ENCODE results near the gene KRTAP4-12.
"Not testable (repeated sequence)": the region's sequence is repeated elsewhere in the genome, so short reads cannot be mapped to it uniquely, and the experiment has no call there.

KRTAP4-12 gene

DNA sequence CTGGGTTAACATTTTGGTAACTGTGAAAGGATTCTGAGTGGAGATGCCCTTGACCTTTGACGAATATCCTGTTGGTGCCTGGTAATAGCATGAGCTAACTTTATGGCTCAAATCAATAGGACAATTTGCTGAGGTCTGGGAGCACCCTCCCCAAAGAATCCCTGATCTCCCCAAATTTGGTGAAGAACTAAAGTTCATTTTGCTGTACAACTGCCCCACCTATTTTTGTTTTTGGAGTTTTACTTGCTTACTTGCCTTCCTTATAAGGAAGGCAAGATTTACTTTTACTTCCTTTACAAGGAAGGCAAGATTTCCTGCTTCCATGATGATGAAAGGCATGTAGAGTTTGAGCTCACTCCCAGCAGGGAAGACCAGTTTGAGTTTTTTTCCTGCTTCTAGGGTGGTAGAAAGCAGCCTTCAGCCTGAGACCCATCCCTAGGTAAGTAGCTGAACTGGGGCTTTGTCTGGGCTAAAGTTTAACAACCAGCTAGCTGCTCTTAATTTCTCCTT, 16.0 kb downstream of the KRTAP4-12 start:
- no peak overlapping the region for H3K4me3 ChIP-seq (ENCODE audit: low read depth, low read length)
- TF ChIP-seq, protein P1, sequence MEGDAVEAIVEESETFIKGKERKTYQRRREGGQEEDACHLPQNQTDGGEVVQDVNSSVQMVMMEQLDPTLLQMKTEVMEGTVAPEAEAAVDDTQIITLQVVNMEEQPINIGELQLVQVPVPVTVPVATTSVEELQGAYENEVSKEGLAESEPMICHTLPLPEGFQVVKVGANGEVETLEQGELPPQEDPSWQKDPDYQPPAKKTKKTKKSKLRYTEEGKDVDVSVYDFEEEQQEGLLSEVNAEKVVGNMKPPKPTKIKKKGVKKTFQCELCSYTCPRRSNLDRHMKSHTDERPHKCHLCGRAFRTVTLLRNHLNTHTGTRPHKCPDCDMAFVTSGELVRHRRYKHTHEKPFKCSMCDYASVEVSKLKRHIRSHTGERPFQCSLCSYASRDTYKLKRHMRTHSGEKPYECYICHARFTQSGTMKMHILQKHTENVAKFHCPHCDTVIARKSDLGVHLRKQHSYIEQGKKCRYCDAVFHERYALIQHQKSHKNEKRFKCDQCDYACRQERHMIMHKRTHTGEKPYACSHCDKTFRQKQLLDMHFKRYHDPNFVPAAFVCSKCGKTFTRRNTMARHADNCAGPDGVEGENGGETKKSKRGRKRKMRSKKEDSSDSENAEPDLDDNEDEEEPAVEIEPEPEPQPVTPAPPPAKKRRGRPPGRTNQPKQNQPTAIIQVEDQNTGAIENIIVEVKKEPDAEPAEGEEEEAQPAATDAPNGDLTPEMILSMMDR (IDR thresholded peaks at IDR 0.05; ENCODE audit: low read depth, low read length), result no peak

DNA sequence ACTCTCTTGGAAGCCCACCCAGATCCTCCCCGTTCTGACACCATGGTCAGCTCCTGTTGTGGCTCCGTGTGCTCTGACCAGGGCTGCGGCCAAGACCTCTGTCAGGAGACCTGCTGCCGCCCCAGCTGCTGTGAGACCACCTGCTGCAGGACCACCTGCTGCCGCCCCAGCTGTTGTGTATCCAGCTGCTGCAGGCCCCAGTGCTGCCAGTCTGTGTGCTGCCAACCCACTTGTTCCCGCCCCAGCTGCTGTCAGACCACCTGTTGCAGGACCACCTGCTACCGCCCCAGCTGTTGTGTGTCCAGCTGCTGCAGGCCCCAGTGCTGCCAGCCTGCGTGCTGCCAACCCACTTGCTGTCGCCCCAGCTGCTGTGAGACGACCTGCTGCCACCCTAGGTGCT, 18.6 kb downstream of the KRTAP4-12 start, which contains the start of gene KRTAP4-9:
TSS of gene KRTAP4-9 (plus strand) at position 43 of the 400 bp plus-strand sequence. CDS start at position 43, 0 bp downstream.
- H3K4me3 ChIP-seq (ENCODE audit: low read depth, low read length), result not testable (repeated sequence)

DNA sequence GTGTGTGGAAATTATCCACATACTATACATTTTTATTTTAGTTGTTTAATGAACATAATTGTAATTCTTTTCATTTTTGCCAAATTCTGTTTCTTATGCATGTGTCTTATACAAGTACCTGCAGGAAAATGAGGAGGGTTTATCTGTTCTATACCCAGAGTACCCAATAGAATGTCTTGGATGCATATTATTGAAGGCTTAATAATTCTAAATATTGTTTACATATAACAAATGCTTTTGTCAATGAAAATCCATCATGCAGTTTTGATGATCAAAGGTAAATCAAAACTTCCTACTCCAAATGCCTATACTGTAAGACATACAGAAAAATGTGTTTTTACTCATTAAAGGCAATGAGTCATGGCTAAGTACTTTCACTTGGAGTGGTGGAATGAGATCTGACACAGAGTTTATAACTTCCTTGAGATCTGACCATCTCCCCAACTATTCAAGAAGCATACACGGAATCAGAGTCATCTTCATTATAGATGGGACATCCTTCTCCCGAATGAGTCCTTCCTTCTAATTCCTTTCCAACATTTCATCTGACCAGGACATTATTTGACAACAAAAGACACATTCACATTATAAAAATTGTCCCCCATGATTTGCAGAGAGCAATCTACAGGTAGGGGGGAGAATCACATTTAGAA, 19.5 kb downstream of the KRTAP4-12 start:
- H3K4me3 ChIP-seq (ENCODE audit: low read depth, low read length), result not testable (repeated sequence)

DNA sequence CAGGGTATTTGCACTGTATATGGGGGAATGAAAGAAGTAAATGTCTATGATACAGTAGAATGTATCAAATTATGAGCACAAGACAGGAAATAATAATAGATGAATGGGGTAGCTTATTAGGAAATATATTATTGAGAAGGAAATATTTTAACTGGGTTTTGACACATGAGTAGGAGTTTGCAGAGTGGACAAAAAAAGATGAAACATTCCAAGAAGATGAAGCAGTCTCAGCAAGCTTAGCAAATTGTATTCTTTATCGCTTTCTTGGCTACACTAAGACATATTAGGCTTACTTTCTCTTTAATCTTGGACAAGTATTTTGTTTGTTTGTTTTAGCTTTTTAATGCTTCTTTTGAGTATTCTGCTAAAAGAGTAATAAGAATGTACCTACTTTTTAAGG, 20.1 kb downstream of the KRTAP4-12 start:
- no peak overlapping the region for H3K4me3 ChIP-seq (ENCODE audit: low read depth, low read length)
- TF ChIP-seq, protein P1 (IDR thresholded peaks at IDR 0.05; ENCODE audit: low read depth, low read length), result no peak

DNA sequence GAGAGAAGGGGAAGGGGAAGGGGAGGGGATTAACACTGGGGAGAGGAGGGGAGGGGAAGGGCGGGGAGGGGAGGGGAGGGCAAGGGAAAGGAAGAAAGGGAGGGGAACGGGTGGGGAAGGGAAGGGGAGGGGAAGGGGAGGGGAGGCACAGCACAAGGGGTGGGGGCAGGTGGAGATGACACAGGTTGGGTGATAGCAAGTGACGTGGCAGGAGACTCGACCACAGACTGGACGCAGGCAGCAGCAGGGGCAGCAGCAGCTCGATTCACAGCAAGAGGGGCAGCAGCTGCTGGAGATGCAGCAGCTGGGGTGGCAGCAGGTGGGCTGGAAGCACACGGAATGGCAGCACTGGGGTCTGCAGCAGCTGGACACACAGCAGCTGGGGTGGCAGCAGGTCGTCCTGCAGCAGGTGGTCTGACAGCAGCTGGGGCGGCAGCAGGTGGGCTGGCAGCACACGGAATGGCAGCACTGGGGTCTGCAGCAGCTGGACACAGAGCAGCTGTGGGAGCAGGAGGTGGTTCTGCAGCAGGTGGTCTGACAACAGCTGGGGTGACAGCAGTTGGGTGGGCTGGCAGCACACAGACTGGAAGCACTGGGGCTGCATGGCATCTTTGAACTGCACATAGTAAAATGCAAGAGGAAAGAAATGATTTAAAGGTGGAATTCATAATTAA, 22.3 kb downstream of the KRTAP4-12 start, which contains the start of gene KRTAP4-16:
TSS of gene KRTAP4-16 (minus strand) at position 624 of the 674 bp plus-strand sequence. CDS start at position 624, 0 bp downstream.
- no peak within 1 kb of the TSS for H3K4me3 ChIP-seq (ENCODE audit: low read depth, low read length)
- TF ChIP-seq, protein P1 (IDR thresholded peaks at IDR 0.05; ENCODE audit: low read depth, low read length), result no peak

DNA sequence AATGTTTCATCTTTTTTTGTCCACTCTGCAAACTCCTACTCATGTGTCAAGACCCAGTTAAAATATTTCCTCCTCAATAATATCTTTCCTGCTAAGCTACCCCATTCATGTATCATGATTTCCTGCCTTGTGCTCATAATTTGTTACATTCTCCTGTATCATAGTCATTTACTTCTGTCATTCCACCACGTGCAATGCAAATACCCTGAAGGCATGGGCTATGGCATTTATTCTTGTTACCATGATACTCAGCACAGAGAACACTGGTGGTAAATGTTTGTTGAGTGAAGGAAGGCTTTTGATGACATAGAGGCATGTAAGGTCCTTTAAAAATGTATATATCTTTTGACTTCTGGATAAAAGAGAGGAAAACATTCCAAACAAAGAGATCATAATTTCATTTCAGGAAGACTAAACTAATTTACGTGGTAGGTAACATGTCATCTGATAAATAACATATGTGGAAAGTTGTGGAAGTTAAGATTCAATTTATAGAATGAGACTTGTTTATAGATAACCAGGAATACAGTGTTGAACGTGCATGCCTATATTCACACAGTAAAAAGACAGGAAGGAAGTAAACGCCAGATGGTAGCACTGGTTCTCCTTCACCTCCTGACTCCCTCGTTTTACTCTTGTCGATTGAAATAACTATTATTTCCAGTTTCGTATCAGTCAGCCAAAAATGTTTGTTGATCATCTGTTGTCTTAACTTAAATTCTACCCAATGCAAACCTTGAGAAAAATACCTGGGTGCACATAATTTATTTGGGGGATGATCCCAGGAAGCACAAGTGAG, 24.1 kb downstream of the KRTAP4-12 start:
- not testable (repeated sequence) for H3K4me3 ChIP-seq (ENCODE audit: low read depth, low read length)

DNA sequence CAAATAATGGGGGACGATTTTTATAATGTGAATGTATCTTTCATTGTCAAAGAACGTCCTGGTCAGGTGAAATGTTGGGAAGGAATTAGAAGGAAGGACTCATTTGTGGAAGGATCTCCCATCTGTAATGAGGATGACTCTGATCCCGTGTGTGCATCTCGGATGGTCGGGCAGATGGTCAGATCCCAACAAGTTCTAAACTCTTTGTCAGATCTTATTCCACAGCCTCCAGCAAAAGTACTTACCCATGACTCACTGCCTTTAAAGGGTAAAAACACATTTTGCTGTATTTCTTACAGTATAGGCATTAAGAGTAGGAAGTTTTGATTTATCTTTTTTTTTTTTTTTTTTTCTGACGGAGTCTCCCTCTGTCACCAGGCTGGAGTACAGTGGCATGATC, 25.5 kb downstream of the KRTAP4-12 start:
- no peak overlapping the region for H3K4me3 ChIP-seq (ENCODE audit: low read depth, low read length)
- TF ChIP-seq, protein P1 (IDR thresholded peaks at IDR 0.05; ENCODE audit: low read depth, low read length), result no peak

DNA sequence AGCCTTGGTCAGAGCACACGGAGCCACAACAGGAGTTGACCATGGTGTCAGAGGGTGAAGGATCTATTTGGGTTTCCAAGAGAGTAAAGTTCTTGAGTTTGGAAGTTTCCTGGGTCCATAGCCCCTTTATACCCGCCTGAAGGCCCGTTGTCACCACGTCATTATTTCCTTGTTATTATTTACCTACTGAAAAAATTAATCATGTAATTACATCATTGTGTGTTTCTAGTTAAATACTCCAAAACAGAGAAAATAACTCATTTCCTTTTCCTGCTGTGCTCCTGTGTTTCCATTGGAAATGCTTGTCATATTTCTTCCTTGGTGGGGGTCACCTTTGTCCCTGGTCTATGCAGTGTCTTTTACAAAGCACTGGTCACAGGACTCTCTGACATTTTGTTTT, 25.9 kb downstream of the KRTAP4-12 start, which contains the start of gene KRTAP4-8:
TSS of gene KRTAP4-8 (minus strand) at position 101 of the 400 bp plus-strand sequence. CDS start at position 43, 58 bp downstream.
- H3K4me3 ChIP-seq (ENCODE audit: low read depth, low read length), result no peak within 1 kb of the TSS
- TF ChIP-seq, protein P1 (IDR thresholded peaks at IDR 0.05; ENCODE audit: low read depth, low read length), result no peak

Measured in WI38 (cell line).